Fibroblast of peridontal ligament (primary cell): ENCODE results near the gene C5.
A peak's percentile ranks its signal among the peaks of the same experiment; 100 is the strongest.
"Not testable (repeated sequence)": the region's sequence is repeated elsewhere in the genome, so short reads cannot be mapped to it uniquely, and the experiment has no call there.

ENCODE experiments used
- DNase-seq: peaks from one replicate; pipeline ENCODE4 v3.0.0-alpha.2; 2010; ENCODE audit errors: extremely low read depth

C5 gene

DNA sequence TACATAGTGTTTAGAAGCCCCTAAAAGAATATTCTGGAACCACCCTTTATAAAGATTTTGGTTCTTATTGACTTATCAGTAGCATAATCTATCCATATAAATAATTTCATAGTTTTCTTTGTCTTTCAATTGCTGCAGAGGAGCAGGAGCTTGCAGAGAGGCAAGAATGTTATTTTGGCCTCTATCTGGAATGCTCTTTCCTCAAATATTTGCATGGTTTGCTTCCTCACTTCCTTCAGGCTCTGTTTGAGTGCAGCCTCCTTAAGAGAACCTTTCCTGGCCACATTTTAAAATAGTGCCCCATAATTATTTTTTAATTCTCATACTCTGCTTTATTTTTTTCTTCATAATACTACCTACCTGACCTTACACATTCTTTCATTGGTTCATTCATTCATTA, 1.5 kb downstream of the C5 start:
- peak; percentile 65 for DNase-seq

DNA sequence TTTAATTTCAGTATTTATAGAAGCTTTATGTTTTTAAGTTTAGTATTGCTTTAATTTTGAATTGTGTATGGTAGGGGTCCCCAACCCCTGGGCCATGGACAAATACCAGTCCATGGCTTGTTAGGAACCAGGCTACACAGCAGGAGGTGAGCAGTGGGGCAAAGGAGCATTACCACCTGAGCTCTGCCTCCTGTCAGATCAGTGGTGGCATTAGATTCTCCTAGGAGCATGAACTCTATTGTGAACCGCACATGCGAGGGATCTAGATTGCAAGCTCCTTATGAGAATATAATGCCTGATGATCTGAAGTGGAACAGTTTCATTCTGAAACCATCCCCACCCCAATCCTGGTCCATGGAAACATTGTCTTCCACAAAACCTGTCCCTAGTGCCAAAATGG, 1.9 kb downstream of the C5 start:
- no peak for DNase-seq

DNA sequence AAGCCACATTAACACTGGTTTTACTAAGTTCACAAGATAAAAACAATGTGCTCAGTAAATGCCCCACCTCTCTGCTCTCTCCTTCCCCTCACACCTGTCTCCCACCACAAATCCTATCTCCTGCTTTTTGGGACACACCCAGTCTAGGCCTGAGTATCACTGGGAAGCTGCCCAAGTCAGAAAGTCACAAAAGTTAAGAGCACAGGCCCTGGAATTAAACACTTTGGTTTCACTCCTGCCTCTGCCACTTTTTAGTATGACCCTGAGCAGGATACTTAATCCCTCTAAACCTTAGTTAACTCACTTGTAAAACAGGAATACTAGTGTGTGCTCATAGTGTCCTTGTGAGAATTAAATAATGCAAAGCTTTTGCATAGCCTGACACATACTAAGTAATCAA, 11.3 kb downstream of the C5 start:
- no peak for DNase-seq

DNA sequence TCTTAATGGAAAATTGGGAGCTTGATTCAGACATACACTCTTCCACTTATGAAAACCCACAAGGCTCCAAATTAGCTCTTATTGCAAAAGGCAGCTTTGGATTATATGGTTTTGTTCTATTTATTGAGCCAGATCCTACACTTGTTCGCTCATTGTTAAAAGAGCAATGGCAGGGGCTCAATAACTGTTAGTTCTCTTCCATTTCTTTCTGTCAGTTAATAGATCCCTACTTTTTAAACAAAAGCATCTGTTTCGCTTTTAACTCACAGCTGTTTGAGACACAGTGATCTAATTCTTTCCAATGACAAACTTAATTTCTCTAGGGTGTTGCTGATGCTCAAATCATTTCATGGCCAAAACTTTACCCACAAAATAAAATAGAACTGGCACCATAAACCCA, 11.7 kb downstream of the C5 start:
- peak; percentile 42 for DNase-seq

DNA sequence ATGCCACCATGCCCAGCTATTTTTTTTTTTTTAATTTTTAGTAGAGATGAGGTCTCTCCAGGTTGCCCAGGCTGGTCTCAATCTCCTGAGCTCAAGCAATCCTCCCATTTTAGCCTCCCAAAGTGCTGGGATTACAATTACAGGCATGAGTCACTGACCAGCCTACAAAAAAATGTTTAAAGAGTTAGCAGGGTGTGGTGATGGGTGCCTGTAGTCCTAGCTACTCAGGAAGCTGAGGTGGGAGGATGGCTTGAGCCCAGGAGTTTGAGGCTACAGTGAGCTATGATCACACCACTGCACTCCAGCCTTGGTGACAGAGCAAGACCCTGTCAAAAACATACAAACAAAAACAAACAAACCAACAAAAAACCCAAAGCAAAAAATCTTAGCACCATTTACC, 14.4 kb downstream of the C5 start:
- not testable (repeated sequence) for DNase-seq

DNA sequence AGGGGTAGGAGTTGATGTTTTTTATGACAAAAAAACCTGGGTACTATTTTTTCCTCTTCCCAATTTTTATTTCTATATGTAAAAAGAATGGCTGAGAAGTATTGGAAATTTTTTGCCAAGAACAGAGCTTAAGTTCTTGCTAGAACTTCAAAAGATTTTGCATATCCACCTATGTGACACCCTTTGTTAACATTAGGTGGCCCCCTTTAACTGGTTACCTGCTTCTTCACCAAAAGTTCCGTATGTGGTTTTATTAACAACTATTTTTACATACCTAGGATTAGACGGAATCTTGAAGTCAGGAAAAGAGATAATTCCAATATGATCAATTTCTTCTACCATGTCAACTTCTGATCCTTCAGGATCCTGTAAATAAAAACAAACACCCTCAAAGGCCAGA, 15.5 kb downstream of the C5 start:
- no peak for DNase-seq

DNA sequence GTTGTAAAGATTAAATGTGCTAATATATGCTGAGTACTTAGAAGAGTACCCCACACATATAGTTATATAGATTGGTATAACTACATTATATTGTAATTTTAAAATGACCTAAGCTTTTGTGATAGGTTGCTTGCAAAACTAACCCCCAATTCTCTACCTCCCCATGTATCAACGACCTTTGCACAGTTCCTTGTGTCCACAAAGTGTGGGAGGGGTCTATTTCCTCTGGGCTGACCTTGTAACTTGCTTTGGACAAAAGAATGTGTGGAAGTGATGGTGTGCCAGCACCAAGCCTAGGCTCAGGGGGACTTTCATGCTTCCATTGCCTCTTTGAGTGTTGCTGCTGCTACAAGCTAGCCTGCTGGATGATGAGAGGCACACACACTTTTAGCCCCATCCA, 20.6 kb downstream of the C5 start:
- no peak for DNase-seq

DNA sequence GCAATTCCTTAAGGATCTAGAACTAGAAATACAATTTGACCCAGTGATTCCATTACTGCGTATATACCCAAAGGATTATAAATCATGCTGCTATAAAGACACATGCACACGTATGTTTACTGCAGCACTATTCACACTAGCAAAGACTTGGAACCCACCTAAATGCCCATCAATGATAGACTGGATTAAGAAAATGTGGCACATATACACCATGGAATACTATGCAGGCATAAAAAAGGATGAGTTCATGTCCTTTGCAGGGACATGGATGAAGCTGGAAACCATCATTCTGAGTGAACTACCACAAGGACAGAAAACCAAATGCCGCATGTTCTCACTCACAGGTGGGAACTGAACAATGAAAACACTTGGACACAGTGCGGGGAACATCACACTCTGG, 21.8 kb downstream of the C5 start:
- not testable (repeated sequence) for DNase-seq

DNA sequence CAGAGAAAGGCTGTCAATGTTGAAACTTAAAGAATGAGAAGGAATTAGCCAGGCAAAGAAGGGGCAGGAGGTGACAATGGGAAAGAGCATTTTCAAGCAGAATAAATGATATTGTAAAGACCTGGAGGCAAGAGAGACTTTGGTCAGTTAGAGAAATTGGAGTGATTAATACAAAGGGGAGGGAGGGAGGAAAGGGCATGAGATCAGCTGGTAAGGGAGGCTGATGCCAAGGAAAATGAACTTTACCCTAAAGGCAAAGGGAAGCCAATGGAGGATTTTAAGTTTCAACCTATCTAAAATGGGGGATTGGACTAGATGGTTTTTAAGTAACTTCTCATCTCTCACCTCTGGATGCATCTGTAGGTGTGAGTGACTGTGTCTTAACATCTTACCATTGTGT, 23.3 kb downstream of the C5 start:
- no peak for DNase-seq

DNA sequence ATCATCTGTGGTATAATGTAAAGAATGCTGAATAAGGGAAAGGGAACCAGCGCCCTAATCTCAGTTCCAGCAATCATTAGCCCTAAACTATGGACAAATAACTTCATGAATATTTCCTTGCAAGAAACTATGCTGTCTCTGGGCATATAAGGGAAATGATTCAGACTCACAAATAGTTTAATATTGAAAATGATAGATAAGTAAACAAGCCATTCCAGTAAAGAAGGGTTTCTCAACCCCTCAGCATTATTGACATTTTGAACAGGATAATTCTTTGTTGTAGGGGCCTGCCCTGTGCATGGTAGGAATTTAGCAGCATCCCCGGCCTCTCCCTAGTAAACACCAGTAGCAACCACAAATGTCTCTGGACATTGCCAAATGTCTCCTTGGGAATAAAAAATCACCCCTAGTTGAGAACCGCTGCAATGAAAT, 23.8 kb downstream of the C5 start:
- DNase-seq = peak; percentile 16

DNA sequence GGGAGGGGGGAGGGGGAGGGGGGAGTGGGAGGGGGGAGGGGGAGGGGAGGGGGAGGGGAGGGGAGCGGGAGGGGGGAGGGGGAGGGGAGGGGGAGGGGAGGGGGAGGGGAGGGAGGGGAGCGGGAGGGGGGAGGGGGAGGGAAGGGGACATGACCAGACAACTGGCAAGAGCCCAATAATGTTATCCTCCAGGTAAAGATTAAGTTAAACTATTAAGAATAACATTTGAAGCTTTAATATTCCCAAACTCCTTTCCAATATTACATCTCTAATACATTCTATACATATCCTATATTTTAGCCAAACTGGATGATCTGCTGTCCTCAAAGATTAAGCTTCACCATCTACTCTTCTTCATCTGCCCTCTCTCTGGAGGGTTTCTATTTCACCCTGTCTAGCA, 25.8 kb downstream of the C5 start:
- DNase-seq = no peak

DNA sequence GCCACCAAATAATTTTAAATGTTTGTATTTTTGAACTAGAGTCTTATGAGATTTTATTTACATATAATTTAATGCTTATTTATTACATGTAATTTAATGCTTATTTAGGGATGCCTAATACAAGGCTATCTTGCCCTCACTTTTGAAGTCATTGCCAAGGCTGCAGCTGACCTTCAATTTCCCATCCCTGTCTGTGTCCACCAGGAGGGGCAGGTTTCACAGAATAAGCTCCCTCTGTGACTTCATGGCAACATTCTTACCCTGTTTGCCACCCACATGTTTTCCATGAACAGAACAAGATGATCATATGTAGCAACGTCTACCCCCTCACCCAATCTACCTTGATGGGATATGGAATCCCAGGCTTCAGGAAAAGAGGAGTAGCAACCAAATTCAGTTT, 27.0 kb downstream of the C5 start:
- no peak for DNase-seq

DNA sequence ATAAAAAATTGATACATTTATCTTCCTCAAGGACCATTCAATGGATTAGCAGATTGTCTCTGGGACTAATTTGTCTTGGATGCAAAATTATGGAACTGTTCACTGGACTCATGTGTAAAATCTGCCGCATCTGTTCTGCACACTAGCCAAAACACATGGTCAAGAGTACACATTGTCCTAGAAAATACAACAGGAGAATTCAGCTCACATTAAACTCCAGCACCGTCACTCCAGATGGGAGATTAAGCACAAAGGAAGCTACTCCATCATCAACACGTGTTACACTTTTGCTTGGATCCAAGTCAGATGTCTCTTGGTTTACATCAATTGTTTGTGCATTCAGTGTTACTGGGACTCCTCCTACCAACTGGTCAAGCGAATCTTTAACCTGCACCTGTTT, 28.8 kb downstream of the C5 start:
- no peak for DNase-seq

DNA sequence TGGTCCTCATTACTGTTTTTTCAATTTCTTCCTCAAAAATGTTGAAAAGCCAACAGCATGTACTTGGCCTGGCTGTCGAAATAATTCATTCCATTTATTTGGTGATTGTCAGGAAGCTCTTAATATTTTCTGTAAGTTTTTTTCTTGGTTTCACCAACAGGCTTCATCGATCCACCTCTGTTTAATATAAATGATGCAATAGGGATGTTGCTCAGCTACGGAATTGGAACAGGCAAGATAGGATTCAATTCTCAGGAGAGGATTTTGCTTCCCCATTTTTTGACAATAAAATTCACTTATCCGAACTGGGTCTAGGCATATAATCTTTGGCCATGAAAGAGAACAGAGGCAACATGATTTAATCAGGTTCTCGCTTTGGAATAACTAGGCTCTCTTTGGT, 30.8 kb downstream of the C5 start:
- DNase-seq = no peak

DNA sequence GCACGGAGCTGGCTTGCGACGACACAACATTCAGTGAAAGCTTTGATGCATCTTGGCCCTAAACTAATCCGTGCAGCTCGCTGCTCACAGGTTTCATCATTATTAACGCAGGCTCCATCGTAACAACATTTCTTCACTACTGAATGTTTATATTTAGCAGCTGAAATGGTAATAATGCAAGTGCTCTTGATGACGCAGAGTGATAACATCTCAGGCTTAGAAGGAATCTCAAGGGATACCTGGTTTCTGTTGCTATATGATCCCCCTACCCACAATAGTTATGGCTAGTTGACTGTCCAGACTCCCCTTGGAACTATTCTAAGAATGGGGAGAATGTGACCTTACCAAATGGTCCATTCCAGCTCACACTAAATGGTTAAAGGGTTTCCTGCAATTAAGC, 36.2 kb downstream of the C5 start:
- DNase-seq = no peak

DNA sequence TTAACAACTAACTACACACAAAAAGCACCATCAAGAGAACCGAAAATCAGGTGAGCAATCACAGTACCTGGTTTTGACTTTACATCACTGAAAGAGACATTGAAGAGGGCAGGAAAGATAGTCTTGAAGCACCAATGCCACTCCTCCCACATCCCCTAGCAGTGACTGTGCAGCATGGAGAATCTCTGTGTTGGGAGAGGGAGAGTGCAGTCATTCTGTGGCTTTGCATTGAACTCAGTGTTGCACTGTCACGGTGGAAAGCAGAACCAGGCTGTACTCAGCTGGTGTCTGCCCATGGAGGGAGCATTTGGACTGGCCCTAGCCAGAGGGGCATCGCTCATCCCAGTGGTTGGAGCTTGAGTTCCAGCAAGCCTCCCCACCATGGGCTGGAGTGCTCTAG, 40.4 kb downstream of the C5 start:
- DNase-seq = no peak

DNA sequence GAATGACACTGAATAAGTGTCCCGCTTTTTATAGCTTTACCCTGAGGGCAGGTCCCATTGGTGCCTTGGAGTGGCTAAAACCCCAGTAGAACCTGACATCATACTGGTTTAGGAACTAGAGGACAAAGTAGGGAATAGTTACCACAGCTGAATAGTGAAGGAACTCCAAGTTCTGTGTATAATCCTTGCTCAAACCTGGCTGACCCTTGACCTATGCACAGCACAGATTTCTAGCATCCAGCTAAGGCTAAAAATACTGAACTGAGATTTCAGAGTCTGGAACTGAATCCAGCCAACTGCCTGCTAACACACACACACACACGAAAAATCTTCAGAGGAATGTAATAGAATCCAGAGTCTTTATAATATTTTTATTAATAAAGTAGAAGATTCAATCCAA, 50.8 kb downstream of the C5 start:
- no peak for DNase-seq

DNA sequence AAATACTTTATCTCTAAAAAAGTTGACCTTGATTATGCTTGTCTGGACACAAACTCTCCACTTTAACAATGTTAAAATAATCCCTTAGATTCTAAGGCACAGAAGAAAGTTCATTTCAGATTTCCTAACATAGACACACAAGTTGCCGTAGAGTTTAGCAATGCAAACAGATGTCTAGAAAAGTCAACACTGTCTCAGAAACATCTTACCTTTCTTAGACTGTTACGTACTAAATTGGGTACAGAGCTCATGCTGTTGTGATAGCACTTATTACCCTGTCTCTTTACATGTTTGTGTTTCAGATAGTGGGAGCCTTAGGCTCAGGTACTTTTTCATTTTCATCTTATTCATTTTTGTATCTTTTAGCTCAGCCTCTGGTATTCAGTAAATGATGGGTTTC, 52.0 kb downstream of the C5 start:
- DNase-seq = no peak

DNA sequence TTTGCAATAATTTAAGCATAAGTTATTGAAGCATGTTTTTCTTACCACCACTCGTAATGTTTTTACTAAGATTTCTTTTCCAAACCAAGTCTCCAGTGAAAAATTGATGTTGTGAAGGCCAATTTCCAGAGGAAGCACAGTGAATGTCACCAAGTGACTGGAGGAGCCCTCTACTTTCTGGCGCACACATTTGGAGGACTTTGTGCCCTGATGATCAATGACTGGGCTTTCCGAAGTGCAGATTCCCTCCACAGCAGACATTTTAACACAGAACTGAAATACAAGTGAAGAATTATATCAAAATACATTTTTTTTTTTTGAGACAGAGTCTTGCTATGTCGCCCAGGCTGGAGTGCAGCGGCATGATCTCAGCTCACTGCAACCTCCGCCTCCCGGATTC, 52.6 kb downstream of the C5 start:
- DNase-seq = no peak

DNA sequence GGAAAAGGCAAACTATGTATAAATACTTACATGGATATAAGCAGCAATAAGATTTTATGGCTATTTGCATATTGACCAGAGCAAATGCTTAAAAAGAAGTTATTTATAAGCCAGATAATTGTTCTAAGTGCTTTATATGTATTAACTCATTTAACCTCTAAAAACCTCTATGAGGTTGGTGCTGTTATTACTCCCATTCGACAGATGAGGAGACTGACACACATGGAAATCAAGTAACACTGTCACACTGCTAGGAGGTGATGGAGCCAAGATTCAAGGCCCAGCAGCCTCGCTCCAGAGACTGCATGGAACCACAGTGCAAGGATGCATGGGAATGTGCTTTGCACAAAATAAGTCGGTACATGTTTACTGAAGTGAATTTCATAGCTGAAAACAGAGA, 53.7 kb downstream of the C5 start:
- no peak for DNase-seq

DNA sequence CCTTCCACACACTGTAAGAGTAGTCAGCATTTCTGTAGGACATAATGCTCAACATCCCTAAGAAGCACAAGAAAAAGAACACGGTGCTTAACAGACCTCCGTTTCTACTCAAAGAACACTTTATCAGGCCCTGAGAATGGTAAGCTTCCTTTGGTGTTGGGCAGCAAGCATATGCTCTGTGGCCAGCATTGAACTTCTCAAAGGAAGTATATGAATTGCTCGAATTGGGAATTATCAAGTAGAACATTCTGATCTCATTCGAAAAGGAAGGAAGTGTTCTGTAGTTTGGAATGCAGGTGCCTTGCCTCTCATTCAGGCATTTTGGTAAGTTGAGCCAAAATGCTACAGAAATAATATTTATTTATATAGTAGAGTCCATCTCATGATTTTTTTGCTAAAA, 61.0 kb downstream of the C5 start:
- DNase-seq = no peak

DNA sequence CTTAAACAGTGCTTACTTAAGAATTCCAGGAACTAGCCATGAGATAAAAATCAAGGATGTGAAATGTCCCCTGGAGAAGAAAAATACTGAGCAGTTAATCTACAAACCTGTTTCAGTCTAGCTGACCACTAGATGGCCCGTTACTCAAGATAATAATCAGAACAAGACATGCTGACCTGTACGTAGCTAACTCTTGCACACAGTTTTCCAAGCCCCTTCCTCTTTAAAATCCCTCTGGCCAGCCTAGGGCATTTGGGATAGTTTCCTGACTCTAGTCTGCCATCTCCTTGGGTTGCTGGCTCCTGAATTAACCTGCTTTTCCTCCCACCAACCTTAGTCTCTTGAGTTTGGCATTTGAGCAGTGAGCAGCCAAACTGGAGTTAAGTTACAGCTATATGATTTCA, 64.3 kb downstream of the C5 start:
- DNase-seq = peak; percentile 87

DNA sequence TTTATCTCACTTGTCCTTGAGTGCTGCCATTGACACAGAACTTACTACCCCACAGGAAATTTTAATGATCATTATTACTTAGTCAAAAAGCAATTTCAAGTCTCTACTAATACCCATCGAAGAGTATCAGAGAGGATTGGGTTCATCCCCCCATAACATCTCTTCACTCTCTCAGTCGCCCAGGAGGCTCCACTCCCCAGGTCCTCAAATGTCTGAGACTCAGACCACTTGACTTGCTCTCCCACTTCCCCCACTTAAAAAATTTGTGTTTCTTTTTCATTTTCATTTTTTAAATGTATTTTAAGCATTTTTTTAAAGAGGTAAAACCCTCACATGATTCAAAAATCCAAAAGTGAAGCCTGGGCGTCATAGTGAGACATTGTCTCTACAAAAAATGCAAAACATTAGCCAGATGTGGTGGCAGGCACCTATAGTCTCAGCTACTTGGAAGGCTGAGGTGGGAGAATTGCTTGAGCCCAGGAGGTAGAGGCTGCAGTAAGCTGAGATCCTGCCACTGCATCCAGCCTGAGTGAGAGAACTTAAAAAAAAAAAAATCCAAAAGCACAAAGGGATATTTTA, 66.7 kb downstream of the C5 start:
- DNase-seq = no peak

DNA sequence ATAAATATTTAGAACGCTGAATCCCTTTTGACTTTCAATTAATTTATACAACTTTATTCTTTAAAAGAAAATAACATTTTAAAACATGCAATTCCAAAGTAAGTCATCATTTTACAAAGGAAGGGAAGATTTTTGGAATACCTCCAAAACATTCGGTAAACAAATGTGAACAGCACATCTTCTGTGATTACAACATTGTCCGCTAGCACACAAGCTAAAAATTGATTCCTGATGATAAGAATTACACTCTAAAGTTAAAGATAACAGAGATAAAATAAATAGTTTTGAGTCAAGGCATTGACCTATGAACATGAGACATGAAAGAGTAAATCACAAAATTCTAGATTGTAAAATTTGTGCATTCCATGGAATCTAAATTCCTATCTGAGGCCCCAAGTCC, 67.2 kb downstream of the C5 start:
- DNase-seq = peak; percentile 75

DNA sequence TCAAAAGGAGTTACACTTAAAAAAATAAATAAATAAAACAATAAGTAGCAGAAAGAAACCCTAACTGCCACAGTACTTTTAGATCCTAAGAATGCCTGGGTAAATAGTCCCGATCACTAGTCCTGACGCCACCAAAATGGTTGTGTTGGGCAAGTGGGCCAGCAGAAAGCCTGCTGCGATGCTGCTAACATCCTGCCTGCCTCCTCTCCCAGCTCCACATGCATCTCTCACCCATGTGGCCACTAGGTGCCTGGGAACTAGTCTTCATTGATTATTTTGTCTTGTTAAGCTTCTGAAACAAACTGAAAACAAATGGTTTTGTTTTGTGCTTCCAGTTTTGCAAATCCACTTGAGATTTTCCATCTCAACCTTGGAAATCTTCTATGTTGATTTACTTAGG, 69.1 kb downstream of the C5 start:
- no peak for DNase-seq
